Hepatocyte (in vitro differentiated cells): Measurements from ENCODE around the gene CD70. TPM values are rescaled to one million over a fixed set of nuclear protein-coding genes. Genes with fewer than 3 reads are reported as not detected.
"Not testable (repeated sequence)": the region's sequence is repeated elsewhere in the genome, so short reads cannot be mapped to it uniquely, and the experiment has no call there.

ENCODE experiments used
- DNase-seq: peaks from one replicate; pipeline ENCODE4 v3.0.0-alpha.2; 2016; ENCODE audit warnings: low spot score
- H2AFZ ChIP-seq: fragments of 200-600 bp; sonication (generic); 2 replicates; pipeline ENCODE4 v1.6.0; 2016; ENCODE audit warnings: antibody characterized with exemption, mild to moderate bottlenecking
- H3K27ac ChIP-seq: fragments of 200-600 bp; sonication (generic); 2 replicates; pipeline ENCODE4 v1.5.1; 2016; ENCODE audit warnings: mild to moderate bottlenecking
- H3K27me3 ChIP-seq: fragments of 200-600 bp; sonication (generic); 2 replicates; pipeline ENCODE4 v1.6.1; 2016
- H3K36me3 ChIP-seq: fragments of 200-600 bp; sonication (generic); replicated peaks from 2 replicates; pipeline ENCODE4 v1.5.1; 2016; ENCODE audit warnings: low read depth; ENCODE audit not compliant: insufficient read depth
- H3K4me1 ChIP-seq: fragments of 200-600 bp; sonication (generic); 2 replicates; pipeline ENCODE4 v1.5.1; 2016; ENCODE audit warnings: mild to moderate bottlenecking, moderate library complexity; ENCODE audit not compliant: insufficient read depth
- H3K4me2 ChIP-seq: fragments of 200-600 bp; sonication (generic); 2 replicates; pipeline ENCODE4 v1.6.0; 2016
- H3K4me3 ChIP-seq: fragments of 200-600 bp; sonication (generic); 2 replicates; pipeline ENCODE4 v1.5.1; 2016; ENCODE audit warnings: mild to moderate bottlenecking
- H3K79me2 ChIP-seq: fragments of 200-600 bp; sonication (generic); 2 replicates; pipeline ENCODE4 v1.6.0; 2017; ENCODE audit warnings: mild to moderate bottlenecking
- H3K9me2 ChIP-seq: fragments of 200-600 bp; sonication (generic); replicated peaks from 2 replicates; pipeline ENCODE4 v1.6.0; 2017; ENCODE audit warnings: mild to moderate bottlenecking; ENCODE audit not compliant: insufficient read depth
- H3K9me3 ChIP-seq: fragments of 200-600 bp; sonication (generic); 2 replicates; pipeline ENCODE4 v1.5.1; 2016; ENCODE audit warnings: low read depth, mild to moderate bottlenecking
- H4K20me1 ChIP-seq: fragments of 200-600 bp; sonication (generic); 2 replicates; pipeline ENCODE4 v1.6.0; 2016; ENCODE audit warnings: mild to moderate bottlenecking; ENCODE audit not compliant: insufficient read depth, poor library complexity, severe bottlenecking
- CTCF ChIP-seq: fragments of 200-600 bp; sonication (generic); IDR thresholded peaks from 2 replicates; pipeline ENCODE4 v1.5.1; 2016; ENCODE audit warnings: antibody characterized with exemption, mild to moderate bottlenecking; ENCODE audit not compliant: poor library complexity
- EZH2 ChIP-seq: fragments of 200-600 bp; sonication (generic); IDR thresholded peaks from 2 replicates; pipeline ENCODE4 v1.6.1; 2016; ENCODE audit warnings: antibody characterized with exemption, mild to moderate bottlenecking, borderline replicate concordance
- EZH2phosphoT487 ChIP-seq: fragments of 200-600 bp; sonication (generic); IDR thresholded peaks from one replicate; pipeline ENCODE4 v1.6.1; 2018; ENCODE audit warnings: antibody characterized with exemption, mild to moderate bottlenecking, low read depth, moderate library complexity; ENCODE audit not compliant: unreplicated experiment, severe bottlenecking
- WGBS: methylation state at CpG from one replicate; pipeline ENCODE4 v1.1.6; 2016; ENCODE audit warnings: low lambda C conversion rate; ENCODE audit errors: missing lambda C conversion rate; 5-methylcytosine and 5-hydroxymethylcytosine counted together
- polyA plus RNA-seq: library from polyadenylated mRNA; unstranded; fragments of >200 nt; fragmentation: Nextera tagmentation; extraction: Ambion mirVana; gene quantifications from 2 replicates; pipeline ENCODE4 v1.2.1, GENCODE V29; 2016
- total RNA-seq: library from RNA; depleted of rRNA; stranded (reverse); fragments of >200 nt; gene quantifications from 2 replicates; pipeline ENCODE4 v1.2.3, GENCODE V29; 2014

CD70 gene
- total and polyA plus RNA-seq, 2 experiments from 2014 or later, result not detected

- Histone ChIP-seq H3K27me3 (peaks cover 4% of the 10 kb centered on the region), H4K20me1 (no peaks in the 10 kb centered on the region), H3K9me2 (no peaks in the 10 kb centered on the region), H3K9me3 (no peaks in the 10 kb centered on the region), H3K27ac (no peak overlapping the region), H3K4me2 (no peak overlapping the region), H3K79me2 (no peaks in the 10 kb centered on the region), H3K4me3 (no peak overlapping the region), H3K36me3 (no peaks in the 10 kb centered on the region), H3K4me1 (no peaks in the 10 kb centered on the region), H2AFZ (no peak overlapping the region)
- 82% methylated on average over 11 of the region's 11 CpGs for WGBS
- DNase-seq, result no peak
- TF ChIP-seq EZH2phosphoT487 (no peak), EZH2 (no peak), CTCF (no peak)
Measured at GRCh38 chr19:6604906-6605305, 14.0 kb upstream of the CD70 start.

- no peak overlapping the region for H2AFZ ChIP-seq
- H3K27ac ChIP-seq, result no peak overlapping the region
- no peaks in the 10 kb centered on the region for H3K27me3 ChIP-seq
- no peak overlapping the region for H3K4me2 ChIP-seq
- no peaks in the 10 kb centered on the region for H4K20me1 ChIP-seq
- H3K9me2 ChIP-seq, result no peaks in the 10 kb centered on the region
- H3K36me3 ChIP-seq, result no peaks in the 10 kb centered on the region
- no peaks in the 10 kb centered on the region for H3K4me1 ChIP-seq
- H3K9me3 ChIP-seq, result no peaks in the 10 kb centered on the region
- H3K79me2 ChIP-seq, result no peaks in the 10 kb centered on the region
- H3K4me3 ChIP-seq, result no peak overlapping the region
- DNase-seq, result no peak
- WGBS, result 75% methylated on average over 5 of the region's 5 CpGs
- TF ChIP-seq EZH2 (no peak), EZH2phosphoT487 (no peak), CTCF (no peak)
Measured at GRCh38 chr19:6602729-6603114, 11.8 kb upstream of the CD70 start.

GRCh38 chr19:6601537-6602052 is 10.6 kb upstream of the CD70 start:
- not testable (repeated sequence) for H3K79me2 ChIP-seq, H3K9me3 ChIP-seq, H3K4me1 ChIP-seq, H3K4me2 ChIP-seq, H3K27ac ChIP-seq, H4K20me1 ChIP-seq, H3K9me2 ChIP-seq, DNase-seq, H3K36me3 ChIP-seq, H3K4me3 ChIP-seq, H3K27me3 ChIP-seq, H2AFZ ChIP-seq
- 85% methylated on average over 15 of the region's 15 CpGs for WGBS

DNA sequence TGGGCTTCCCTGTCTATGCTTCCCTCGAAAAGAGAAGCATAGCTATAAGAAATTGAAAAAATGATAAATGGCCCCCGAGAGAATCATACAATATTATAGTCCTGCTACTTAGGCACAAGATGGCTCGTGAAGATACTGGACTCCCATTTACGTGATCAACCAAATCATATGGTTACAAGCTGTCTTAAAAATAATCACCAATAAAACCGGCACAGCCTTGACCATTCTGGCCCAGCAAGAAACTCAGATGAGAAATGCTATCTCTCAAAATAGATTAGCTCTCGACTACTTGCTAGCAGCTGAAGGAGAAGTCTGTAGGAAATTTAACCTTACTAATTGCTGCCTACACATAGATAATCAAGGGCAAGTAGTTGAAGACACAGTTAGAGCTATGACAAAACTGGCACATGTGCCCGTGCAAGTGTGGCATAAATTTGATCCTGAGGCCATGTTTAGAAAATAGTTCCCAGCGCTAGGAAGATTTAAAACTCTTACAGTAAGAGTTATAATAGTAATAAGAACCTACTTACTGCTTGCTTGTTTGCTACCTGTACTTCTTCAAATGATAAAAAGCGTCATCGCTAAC is 10.1 kb upstream of the CD70 start:
- H3K9me3 ChIP-seq, DNase-seq, H3K36me3 ChIP-seq, H3K79me2 ChIP-seq, H4K20me1 ChIP-seq, H3K4me3 ChIP-seq, H3K27me3 ChIP-seq, H3K27ac ChIP-seq, H3K4me2 ChIP-seq, H2AFZ ChIP-seq, H3K4me1 ChIP-seq, H3K9me2 ChIP-seq: not testable (repeated sequence)
- 83% methylated on average over 10 of the region's 10 CpGs for WGBS
